OCI-LY1 (cell line): ENCODE data around the gene IL17RB.

ENCODE experiments used
- H2AFZ ChIP-seq: fragments of 200-600 bp; sonication (generic), shearing (Covaris generic); 2 replicates; pipeline ENCODE4 v1.6.0; 2014; ENCODE audit warnings: antibody characterized with exemption, mild to moderate bottlenecking, low read length
- H3F3A ChIP-seq: fragments of 200-600 bp; sonication (generic), shearing (Covaris generic); 2 replicates; pipeline ENCODE4 v1.6.0; 2014; ENCODE audit warnings: mild to moderate bottlenecking, antibody characterized with exemption, low read length, moderate library complexity; ENCODE audit not compliant: insufficient read depth
- H3K27ac ChIP-seq: fragments of 200-600 bp; sonication (generic); 2 replicates; pipeline ENCODE4 v1.5.1; 2014; ENCODE audit warnings: low read length, mixed run types, mild to moderate bottlenecking, low read depth; ENCODE audit not compliant: poor library complexity, severe bottlenecking
- H3K27me3 ChIP-seq: fragments of 200-600 bp; sonication (generic); 2 replicates; pipeline ENCODE4 v1.6.0; 2014; ENCODE audit warnings: antibody characterized with exemption, mild to moderate bottlenecking, low read length, moderate library complexity; ENCODE audit not compliant: insufficient read depth
- H3K36me3 ChIP-seq: fragments of 200-600 bp; sonication (generic); 2 replicates; pipeline ENCODE4 v1.6.1; 2014; ENCODE audit warnings: mild to moderate bottlenecking, antibody characterized with exemption, low read length, moderate library complexity, mixed read lengths; ENCODE audit not compliant: insufficient read depth
- H3K4me1 ChIP-seq: fragments of 200-600 bp; sonication (generic); 2 replicates; pipeline ENCODE4 v1.5.1; 2014; ENCODE audit warnings: mild to moderate bottlenecking, low read length, moderate library complexity; ENCODE audit not compliant: insufficient read depth, severe bottlenecking
- H3K4me2 ChIP-seq: fragments of 200-600 bp; sonication (generic), shearing (Covaris generic); 2 replicates; pipeline ENCODE4 v1.6.1; 2014; ENCODE audit warnings: low read length
- H3K4me3 ChIP-seq: fragments of 200-600 bp; sonication (generic); 2 replicates; pipeline ENCODE4 v1.5.1; 2014; ENCODE audit warnings: low read length, low read depth, mild to moderate bottlenecking, mixed read lengths; ENCODE audit not compliant: poor library complexity, severe bottlenecking
- H3K79me2 ChIP-seq: fragments of 200-600 bp; shearing (Covaris generic); 2 replicates; pipeline ENCODE4 v1.6.1; 2016; ENCODE audit warnings: mixed run types, low read length, mixed read lengths; ENCODE audit not compliant: insufficient read depth
- H3K9ac ChIP-seq: fragments of 200-600 bp; sonication (generic), shearing (Covaris generic); 2 replicates; pipeline ENCODE4 v1.6.1; 2014; ENCODE audit warnings: mild to moderate bottlenecking, low read length, mixed read lengths
- H3K9me2 ChIP-seq: fragments of 200-600 bp; sonication (generic), shearing (Covaris generic); 2 replicates; pipeline ENCODE4 v1.6.1; 2014; ENCODE audit warnings: low read depth, mild to moderate bottlenecking, low read length, mixed read lengths
- H3K9me3 ChIP-seq: fragments of 200-600 bp; shearing (Covaris generic); 2 replicates; pipeline ENCODE4 v1.6.1; 2014; ENCODE audit warnings: low read length, mixed read lengths
- H4K20me1 ChIP-seq: fragments of 200-600 bp; sonication (generic), shearing (Covaris generic); 2 replicates; pipeline ENCODE4 v1.6.0; 2016; ENCODE audit warnings: mild to moderate bottlenecking, low read length; ENCODE audit not compliant: insufficient read depth
- CTCF ChIP-seq: fragments of 200-600 bp; sonication (generic), shearing (Covaris generic); IDR thresholded peaks from 2 replicates; pipeline ENCODE4 v1.5.1; 2017; ENCODE audit warnings: mild to moderate bottlenecking, antibody characterized with exemption, low read length, moderate library complexity, mixed read lengths
- EZH2 ChIP-seq: fragments of 200-600 bp; sonication (generic), shearing (Covaris generic); IDR thresholded peaks from 2 replicates; pipeline ENCODE4 v1.8.0; 2017; ENCODE audit warnings: borderline replicate concordance, mixed run types, mild to moderate bottlenecking, antibody characterized with exemption, low read length, moderate library complexity, mixed read lengths

Gene IL17RB

GRCh38 chr3:53805463-53806159 lies 40.8 kb upstream of the IL17RB start:
- Histone ChIP-seq H3K9me2 (no peaks in the 10 kb centered on the region), H3F3A (no peaks in the 10 kb centered on the region), H4K20me1 (no peaks in the 10 kb centered on the region), H3K27me3 (no peaks in the 10 kb centered on the region), H3K9me3 (no peaks in the 10 kb centered on the region), H2AFZ (no peak overlapping the region), H3K4me1 (no peaks in the 10 kb centered on the region), H3K79me2 (no peaks in the 10 kb centered on the region), H3K36me3 (no peaks in the 10 kb centered on the region), H3K4me3 (no peak overlapping the region), H3K27ac (no peak overlapping the region), H3K9ac (no peak overlapping the region), H3K4me2 (no peak overlapping the region)
- TF ChIP-seq EZH2 (no peak), CTCF (no peak)

- H3K4me1 ChIP-seq = no peaks in the 10 kb centered on the region
- H4K20me1 ChIP-seq = no peaks in the 10 kb centered on the region
- no peak overlapping the region for H3K9ac ChIP-seq
- no peak overlapping the region for H2AFZ ChIP-seq
- no peak overlapping the region for H3K27ac ChIP-seq
- no peak overlapping the region for H3K4me2 ChIP-seq
- no peaks in the 10 kb centered on the region for H3K79me2 ChIP-seq
- TF ChIP-seq CTCF (no peak), EZH2 (no peak)
- H3K9me2 ChIP-seq = no peaks in the 10 kb centered on the region
- H3K36me3 ChIP-seq = no peaks in the 10 kb centered on the region
- H3K27me3 ChIP-seq = no peaks in the 10 kb centered on the region
- no peaks in the 10 kb centered on the region for H3F3A ChIP-seq
- H3K4me3 ChIP-seq = no peak overlapping the region
- no peaks in the 10 kb centered on the region for H3K9me3 ChIP-seq
Measured at GRCh38 chr3:53806182-53807116, 39.9 kb upstream of the IL17RB start.

- Histone ChIP-seq H3K79me2 (no peaks in the 10 kb centered on the region), H3K27ac (no peak overlapping the region), H4K20me1 (no peaks in the 10 kb centered on the region), H3K9ac (no peak overlapping the region), H2AFZ (no peak overlapping the region), H3K4me3 (no peak overlapping the region), H3F3A (no peaks in the 10 kb centered on the region), H3K9me2 (no peaks in the 10 kb centered on the region), H3K36me3 (no peaks in the 10 kb centered on the region), H3K27me3 (no peaks in the 10 kb centered on the region), H3K9me3 (no peaks in the 10 kb centered on the region), H3K4me1 (no peaks in the 10 kb centered on the region), H3K4me2 (no peak overlapping the region)
- TF ChIP-seq CTCF = no peak
- TF ChIP-seq EZH2 = no peak
Measured at GRCh38 chr3:53807117-53807810, 39.1 kb upstream of the IL17RB start.
